Activated CD8-positive, alpha-beta memory T cell treated with anti-CD3 and anti-CD28 coated beads for 24 hours (primary cell): ENCODE measurements around the gene SYT12.
"Not testable (repeated sequence)": the region's sequence is repeated elsewhere in the genome, so short reads cannot be mapped to it uniquely, and the experiment has no call there.

Experiments
- DNase-seq: peaks from one replicate; pipeline ENCODE4 v3.0.0-alpha.2; 2020

The SYT12 gene

GRCh38 chr11:66999555-66999954, 23.4 kb upstream of the SYT12 start:
- no peak for DNase-seq

- DNase-seq, result no peak
These were observed 21.6 kb upstream of the SYT12 start for GRCh38 chr11:67001332-67001731.

GRCh38 chr11:67002297-67002913, 20.5 kb upstream of the SYT12 start:
- no peak for DNase-seq

- no peak for DNase-seq
These were observed 20.0 kb upstream of the SYT12 start for GRCh38 chr11:67002921-67003411.

GRCh38 chr11:67005200-67005599, 17.7 kb upstream of the SYT12 start:
- DNase-seq, result not testable (repeated sequence)

GRCh38 chr11:67006029-67006884, 16.7 kb upstream of the SYT12 start:
- DNase-seq, result no peak

- no peak for DNase-seq
These were observed 15.8 kb upstream of the SYT12 start for GRCh38 chr11:67007126-67007525.

- no peak for DNase-seq
These were observed 12.5 kb upstream of the SYT12 start for GRCh38 chr11:67010296-67010905.

- DNase-seq, result no peak
These were observed 9.4 kb upstream of the SYT12 start for GRCh38 chr11:67013511-67014045.

GRCh38 chr11:67014343-67014742, 8.6 kb upstream of the SYT12 start:
- DNase-seq, result no peak

GRCh38 chr11:67015048-67015447, 7.9 kb upstream of the SYT12 start:
- no peak for DNase-seq

GRCh38 chr11:67016550-67016949, 6.4 kb upstream of the SYT12 start:
- DNase-seq, result no peak

- DNase-seq, result no peak
These were observed 2.0 kb upstream of the SYT12 start for GRCh38 chr11:67020949-67021348.

GRCh38 chr11:67022341-67022933, 497 bp upstream of the SYT12 start:
- no peak for DNase-seq

GRCh38 chr11:67023957-67024353, 1.0 kb downstream of the SYT12 start:
- DNase-seq, result no peak

- DNase-seq, result peak; percentile 77
These were observed 1.5 kb downstream of the SYT12 start for GRCh38 chr11:67024410-67024809.

GRCh38 chr11:67024966-67025365, 2.0 kb downstream of the SYT12 start:
- DNase-seq, result no peak

GRCh38 chr11:67025750-67026149, 2.8 kb downstream of the SYT12 start:
- no peak for DNase-seq

- no peak for DNase-seq
These were observed 4.0 kb downstream of the SYT12 start for GRCh38 chr11:67026941-67027340.

- no peak for DNase-seq
These were observed 4.6 kb downstream of the SYT12 start for GRCh38 chr11:67027483-67027930.

- no peak for DNase-seq
These were observed 5.1 kb downstream of the SYT12 start for GRCh38 chr11:67027943-67028542.

GRCh38 chr11:67029146-67029545, 6.2 kb downstream of the SYT12 start:
- no peak for DNase-seq

- DNase-seq, result no peak
These were observed 8.0 kb downstream of the SYT12 start for GRCh38 chr11:67030976-67031375.
